ENCODE results near the gene A2M.

DNA sequence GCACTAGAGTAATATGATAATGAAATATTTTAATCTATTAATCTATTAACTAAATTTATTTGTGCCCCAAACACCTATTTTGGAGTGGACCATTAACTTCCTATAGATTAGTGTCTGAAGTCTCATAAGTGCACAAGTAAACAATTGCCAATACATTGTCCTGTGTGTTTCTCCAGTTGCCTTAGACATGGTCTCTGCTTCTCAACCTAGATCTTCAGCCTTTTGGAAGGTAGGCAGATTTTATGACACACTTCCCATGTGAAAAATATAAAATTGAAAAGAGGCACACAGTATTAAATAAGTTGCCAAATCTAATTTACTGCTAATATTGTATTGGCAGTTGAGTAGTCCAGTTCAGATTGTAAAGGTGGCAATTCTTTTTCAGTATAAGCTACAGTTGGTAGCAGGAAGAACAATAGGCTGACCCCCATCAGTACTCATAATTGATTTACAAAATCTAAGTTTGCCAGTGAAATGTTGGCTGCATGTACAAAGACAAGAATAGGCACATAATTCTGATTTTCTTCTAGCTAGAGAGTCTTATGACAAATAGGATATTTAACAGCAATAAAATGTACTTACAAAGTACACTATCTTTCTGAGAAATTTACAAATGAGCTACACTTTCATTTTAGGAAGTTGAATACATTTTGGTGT, 10.8 kb downstream of the A2M start:
- TF ChIP-seq, protein P1, sequence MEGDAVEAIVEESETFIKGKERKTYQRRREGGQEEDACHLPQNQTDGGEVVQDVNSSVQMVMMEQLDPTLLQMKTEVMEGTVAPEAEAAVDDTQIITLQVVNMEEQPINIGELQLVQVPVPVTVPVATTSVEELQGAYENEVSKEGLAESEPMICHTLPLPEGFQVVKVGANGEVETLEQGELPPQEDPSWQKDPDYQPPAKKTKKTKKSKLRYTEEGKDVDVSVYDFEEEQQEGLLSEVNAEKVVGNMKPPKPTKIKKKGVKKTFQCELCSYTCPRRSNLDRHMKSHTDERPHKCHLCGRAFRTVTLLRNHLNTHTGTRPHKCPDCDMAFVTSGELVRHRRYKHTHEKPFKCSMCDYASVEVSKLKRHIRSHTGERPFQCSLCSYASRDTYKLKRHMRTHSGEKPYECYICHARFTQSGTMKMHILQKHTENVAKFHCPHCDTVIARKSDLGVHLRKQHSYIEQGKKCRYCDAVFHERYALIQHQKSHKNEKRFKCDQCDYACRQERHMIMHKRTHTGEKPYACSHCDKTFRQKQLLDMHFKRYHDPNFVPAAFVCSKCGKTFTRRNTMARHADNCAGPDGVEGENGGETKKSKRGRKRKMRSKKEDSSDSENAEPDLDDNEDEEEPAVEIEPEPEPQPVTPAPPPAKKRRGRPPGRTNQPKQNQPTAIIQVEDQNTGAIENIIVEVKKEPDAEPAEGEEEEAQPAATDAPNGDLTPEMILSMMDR (conservative IDR thresholded peaks at IDR 0.05; ENCODE audit: low read depth in 2 of 2) = no peak
- TF ChIP-seq POLR2AphosphoS5 (IDR thresholded peaks at IDR 0.05; ENCODE audit: low read depth) = no peak
- TF ChIP-seq JUNB (IDR thresholded peaks at IDR 0.05; ENCODE audit: unreplicated experiment) = no peak
- TF ChIP-seq REST (IDR thresholded peaks at IDR 0.05; ENCODE audit: unreplicated experiment) = no peak
- no peak for TF ChIP-seq CREB1 (CRISPR knock-in tag; IDR thresholded peaks at IDR 0.05; ENCODE audit: low read depth)

Data from GM23338 (cell line).